GM10266 (cell line): ENCODE measurements around the gene SLC1A7.

Experiments used
- DNase-seq: peaks from one replicate; pipeline ENCODE4 v3.0.0; 2012; ENCODE audit errors: extremely low spot score
- CTCF ChIP-seq: IDR thresholded peaks from 2 replicates; pipeline ENCODE4 v1.5.1; 2012; ENCODE audit warnings: mild to moderate bottlenecking, low read depth; ENCODE audit not compliant: control insufficient read depth, insufficient read depth; ENCODE audit errors: missing control alignments

SLC1A7 gene

GRCh38 chr1:53183095-53183990 lies 40.9 kb upstream of the SLC1A7 start:
- no peak for DNase-seq

GRCh38 chr1:53182716-53183094 lies 40.3 kb upstream of the SLC1A7 start:
- DNase-seq = no peak

More at GRCh38 chr1:53183095-53183990, 40.9 kb upstream of the SLC1A7 start:
- TF ChIP-seq CTCF = no peak

GRCh38 chr1:53182111-53182593 lies 39.7 kb upstream of the SLC1A7 start:
- DNase-seq = peak; percentile 82
- TF ChIP-seq CTCF = peak; percentile 88

More at GRCh38 chr1:53182716-53183094, 40.3 kb upstream of the SLC1A7 start:
- no peak for TF ChIP-seq CTCF

- TF ChIP-seq CTCF = no peak
These were observed 38.5 kb upstream of the SLC1A7 start for GRCh38 chr1:53180951-53181350.

GRCh38 chr1:53180226-53180625 lies 37.8 kb upstream of the SLC1A7 start:
- DNase-seq = no peak
- TF ChIP-seq CTCF = no peak

More at GRCh38 chr1:53180951-53181350, 38.5 kb upstream of the SLC1A7 start:
- no peak for DNase-seq

GRCh38 chr1:53176452-53177208 lies 34.2 kb upstream of the SLC1A7 start:
- DNase-seq = no peak
- no peak for TF ChIP-seq CTCF
